Measurements from ENCODE around the gene MS4A2. TPM values are rescaled to one million over a fixed set of nuclear protein-coding genes. Genes with fewer than 3 reads are reported as not detected.
"Not testable (repeated sequence)": the region's sequence is repeated elsewhere in the genome, so short reads cannot be mapped to it uniquely, and the experiment has no call there.

The MS4A2 gene
- polyA plus RNA-seq, 1 donor, result 0.07 TPM

- not testable (repeated sequence) for H3K36me3 ChIP-seq (ENCODE audit: control insufficient read depth, insufficient read depth, low read length); H3K4me1 ChIP-seq (ENCODE audit: control insufficient read depth, insufficient read depth, low read length); H3K27ac ChIP-seq (ENCODE audit: low read length); H3K4me3 ChIP-seq (ENCODE audit: low read length); H3K27me3 ChIP-seq (ENCODE audit: control insufficient read depth, insufficient read depth, low read length); H3K9me3 ChIP-seq (ENCODE audit: control insufficient read depth, low read depth, low read length); DNase-seq
- 29% methylated on average over 1 of the region's 6 CpGs for WGBS (ENCODE audit: insufficient coverage, low lambda C conversion rate)
Measured at GRCh38 chr11:60071644-60072043, 16.8 kb upstream of the MS4A2 start.

GRCh38 chr11:60077216-60077817 lies 11.1 kb upstream of the MS4A2 start:
- Histone ChIP-seq H3K4me3 (ENCODE audit: low read length) (no peak overlapping the region), H3K9me3 (ENCODE audit: control insufficient read depth, low read depth, low read length) (peaks cover 4% of the 10 kb centered on the region), H3K4me1 (ENCODE audit: control insufficient read depth, insufficient read depth, low read length) (no peaks in the 10 kb centered on the region), H3K36me3 (ENCODE audit: control insufficient read depth, insufficient read depth, low read length) (no peaks in the 10 kb centered on the region), H3K27me3 (ENCODE audit: control insufficient read depth, insufficient read depth, low read length) (no peaks in the 10 kb centered on the region), H3K27ac (ENCODE audit: low read length) (no peak overlapping the region)
- WGBS (ENCODE audit: insufficient coverage, low lambda C conversion rate), result 93% methylated on average over 6 of the region's 15 CpGs
- DNase-seq, result no peak

GRCh38 chr11:60077981-60078380 lies 10.5 kb upstream of the MS4A2 start:
- H3K27me3 ChIP-seq (ENCODE audit: control insufficient read depth, insufficient read depth, low read length), result no peaks in the 10 kb centered on the region
- no CpG with 5 or more reads among the region's 1 CpG for WGBS (ENCODE audit: insufficient coverage, low lambda C conversion rate)
- no peak overlapping the region for H3K27ac ChIP-seq (ENCODE audit: low read length)
- H3K4me3 ChIP-seq (ENCODE audit: low read length), result no peak overlapping the region
- no peaks in the 10 kb centered on the region for H3K36me3 ChIP-seq (ENCODE audit: control insufficient read depth, insufficient read depth, low read length)
- H3K9me3 ChIP-seq (ENCODE audit: control insufficient read depth, low read depth, low read length), result peaks cover 4% of the 10 kb centered on the region
- H3K4me1 ChIP-seq (ENCODE audit: control insufficient read depth, insufficient read depth, low read length), result no peaks in the 10 kb centered on the region
- DNase-seq, result no peak

- H3K27ac ChIP-seq (ENCODE audit: low read length), result no peak overlapping the region
- no peaks in the 10 kb centered on the region for H3K36me3 ChIP-seq (ENCODE audit: control insufficient read depth, insufficient read depth, low read length)
- no peaks in the 10 kb centered on the region for H3K4me1 ChIP-seq (ENCODE audit: control insufficient read depth, insufficient read depth, low read length)
- H3K27me3 ChIP-seq (ENCODE audit: control insufficient read depth, insufficient read depth, low read length), result no peaks in the 10 kb centered on the region
- WGBS (ENCODE audit: insufficient coverage, low lambda C conversion rate), result 100% methylated on average over 1 of the region's 4 CpGs
- H3K4me3 ChIP-seq (ENCODE audit: low read length), result no peak overlapping the region
- peaks cover 4% of the 10 kb centered on the region for H3K9me3 ChIP-seq (ENCODE audit: control insufficient read depth, low read depth, low read length)
- DNase-seq, result no peak
Measured at GRCh38 chr11:60078745-60079144, 9.7 kb upstream of the MS4A2 start.

GRCh38 chr11:60080535-60080934 lies 7.9 kb upstream of the MS4A2 start:
- Histone ChIP-seq H3K4me3 (ENCODE audit: low read length) (no peak overlapping the region), H3K27me3 (ENCODE audit: control insufficient read depth, insufficient read depth, low read length) (no peaks in the 10 kb centered on the region), H3K9me3 (ENCODE audit: control insufficient read depth, low read depth, low read length) (peaks cover 4% of the 10 kb centered on the region), H3K27ac (ENCODE audit: low read length) (no peak overlapping the region), H3K36me3 (ENCODE audit: control insufficient read depth, insufficient read depth, low read length) (no peaks in the 10 kb centered on the region), H3K4me1 (ENCODE audit: control insufficient read depth, insufficient read depth, low read length) (no peaks in the 10 kb centered on the region)
- DNase-seq, result no peak
- WGBS (ENCODE audit: insufficient coverage, low lambda C conversion rate), result no CpG with 5 or more reads among the region's 3 CpGs

GRCh38 chr11:60084631-60085273 lies 3.7 kb upstream of the MS4A2 start:
- 80% methylated on average over 1 of the region's 3 CpGs for WGBS (ENCODE audit: insufficient coverage, low lambda C conversion rate)
- no peak overlapping the region for H3K4me3 ChIP-seq (ENCODE audit: low read length)
- no peak overlapping the region for H3K27ac ChIP-seq (ENCODE audit: low read length)
- DNase-seq, result no peak
- H3K9me3 ChIP-seq (ENCODE audit: control insufficient read depth, low read depth, low read length), result no peaks in the 10 kb centered on the region
- no peaks in the 10 kb centered on the region for H3K36me3 ChIP-seq (ENCODE audit: control insufficient read depth, insufficient read depth, low read length)
- H3K27me3 ChIP-seq (ENCODE audit: control insufficient read depth, insufficient read depth, low read length), result no peaks in the 10 kb centered on the region
- no peaks in the 10 kb centered on the region for H3K4me1 ChIP-seq (ENCODE audit: control insufficient read depth, insufficient read depth, low read length)

- no peaks in the 10 kb centered on the region for H3K9me3 ChIP-seq (ENCODE audit: control insufficient read depth, low read depth, low read length)
- H3K4me3 ChIP-seq (ENCODE audit: low read length), result no peak overlapping the region
- no peaks in the 10 kb centered on the region for H3K27me3 ChIP-seq (ENCODE audit: control insufficient read depth, insufficient read depth, low read length)
- H3K27ac ChIP-seq (ENCODE audit: low read length), result no peak overlapping the region
- no peak for DNase-seq
- no peaks in the 10 kb centered on the region for H3K36me3 ChIP-seq (ENCODE audit: control insufficient read depth, insufficient read depth, low read length)
- no peaks in the 10 kb centered on the region for H3K4me1 ChIP-seq (ENCODE audit: control insufficient read depth, insufficient read depth, low read length)
- WGBS (ENCODE audit: insufficient coverage, low lambda C conversion rate), result no CpG with 5 or more reads among the region's 2 CpGs
Measured at GRCh38 chr11:60085909-60086308, 2.6 kb upstream of the MS4A2 start.

- no peak for DNase-seq
- WGBS (ENCODE audit: insufficient coverage, low lambda C conversion rate), result no CpG with 5 or more reads among the region's 1 CpG
- Histone ChIP-seq H3K27me3 (ENCODE audit: control insufficient read depth, insufficient read depth, low read length) (no peaks in the 10 kb centered on the region), H3K27ac (ENCODE audit: low read length) (no peak overlapping the region), H3K4me1 (ENCODE audit: control insufficient read depth, insufficient read depth, low read length) (no peaks in the 10 kb centered on the region), H3K9me3 (ENCODE audit: control insufficient read depth, low read depth, low read length) (no peaks in the 10 kb centered on the region), H3K4me3 (ENCODE audit: low read length) (no peak overlapping the region), H3K36me3 (ENCODE audit: control insufficient read depth, insufficient read depth, low read length) (no peaks in the 10 kb centered on the region)
Measured at GRCh38 chr11:60087239-60087638, 1.2 kb upstream of the MS4A2 start.

GRCh38 chr11:60095477-60096120 lies 7.1 kb downstream of the MS4A2 start:
- DNase-seq, result no peak
- Histone ChIP-seq H3K4me3 (ENCODE audit: low read length) (no peak overlapping the region), H3K9me3 (ENCODE audit: control insufficient read depth, low read depth, low read length) (peaks cover 2% of the 10 kb centered on the region), H3K27ac (ENCODE audit: low read length) (no peak overlapping the region), H3K36me3 (ENCODE audit: control insufficient read depth, insufficient read depth, low read length) (no peaks in the 10 kb centered on the region), H3K27me3 (ENCODE audit: control insufficient read depth, insufficient read depth, low read length) (no peaks in the 10 kb centered on the region), H3K4me1 (ENCODE audit: control insufficient read depth, insufficient read depth, low read length) (peaks cover 3% of the 10 kb centered on the region)
- WGBS (ENCODE audit: insufficient coverage, low lambda C conversion rate), result 80% methylated on average over 1 of the region's 4 CpGs

- no peak for DNase-seq
- no peaks in the 10 kb centered on the region for H3K27me3 ChIP-seq (ENCODE audit: control insufficient read depth, insufficient read depth, low read length)
- H3K4me3 ChIP-seq (ENCODE audit: low read length), result no peak overlapping the region
- H3K4me1 ChIP-seq (ENCODE audit: control insufficient read depth, insufficient read depth, low read length), result peaks cover 3% of the 10 kb centered on the region
- H3K36me3 ChIP-seq (ENCODE audit: control insufficient read depth, insufficient read depth, low read length), result no peaks in the 10 kb centered on the region
- no peak overlapping the region for H3K27ac ChIP-seq (ENCODE audit: low read length)
- WGBS (ENCODE audit: insufficient coverage, low lambda C conversion rate), result 25% methylated on average over 1 of the region's 1 CpG
- H3K9me3 ChIP-seq (ENCODE audit: control insufficient read depth, low read depth, low read length), result peaks cover 2% of the 10 kb centered on the region
Measured at GRCh38 chr11:60097189-60097588, 8.7 kb downstream of the MS4A2 start.

- Histone ChIP-seq H3K4me3 (ENCODE audit: low read length) (no peak overlapping the region), H3K27ac (ENCODE audit: low read length) (no peak overlapping the region), H3K27me3 (ENCODE audit: control insufficient read depth, insufficient read depth, low read length) (no peaks in the 10 kb centered on the region), H3K36me3 (ENCODE audit: control insufficient read depth, insufficient read depth, low read length) (no peaks in the 10 kb centered on the region), H3K4me1 (ENCODE audit: control insufficient read depth, insufficient read depth, low read length) (peaks cover 3% of the 10 kb centered on the region), H3K9me3 (ENCODE audit: control insufficient read depth, low read depth, low read length) (peaks cover 2% of the 10 kb centered on the region)
- peak in 1 of 2 donors; percentile 32 for DNase-seq
Measured at GRCh38 chr11:60098508-60098907, 10.0 kb downstream of the MS4A2 start.
